CD4-positive, alpha-beta T cell treated with Interleukin-15 for 1 hour (primary cell): ENCODE data around the gene CENPK.
A peak's percentile ranks its signal among the peaks of the same experiment; 100 is the strongest.
"Not testable (repeated sequence)": the region's sequence is repeated elsewhere in the genome, so short reads cannot be mapped to it uniquely, and the experiment has no call there.

Experiments used
- DNase-seq: peaks from one replicate; pipeline ENCODE4 v3.0.0-alpha.2; 2020

CENPK gene

GRCh38 chr5:65562731-65563701 lies at the start of gene CENPK, which contains the start of gene PPWD1:
CENPK (minus strand) TSS chr5:65563168; CDS start chr5:65554907, 8,261 bp downstream.
PPWD1 (plus strand) TSS chr5:65563296; CDS start chr5:65563311, 15 bp downstream.
- DNase-seq, result peak; percentile 94

- no peak for DNase-seq
These were observed 49.4 kb upstream of the CENPK start for GRCh38 chr5:65612298-65612907.

GRCh38 chr5:65611524-65611923 lies 48.6 kb upstream of the CENPK start:
- no peak for DNase-seq

- not testable (repeated sequence) for DNase-seq
These were observed 38.8 kb upstream of the CENPK start for GRCh38 chr5:65601761-65602160.

DNA sequence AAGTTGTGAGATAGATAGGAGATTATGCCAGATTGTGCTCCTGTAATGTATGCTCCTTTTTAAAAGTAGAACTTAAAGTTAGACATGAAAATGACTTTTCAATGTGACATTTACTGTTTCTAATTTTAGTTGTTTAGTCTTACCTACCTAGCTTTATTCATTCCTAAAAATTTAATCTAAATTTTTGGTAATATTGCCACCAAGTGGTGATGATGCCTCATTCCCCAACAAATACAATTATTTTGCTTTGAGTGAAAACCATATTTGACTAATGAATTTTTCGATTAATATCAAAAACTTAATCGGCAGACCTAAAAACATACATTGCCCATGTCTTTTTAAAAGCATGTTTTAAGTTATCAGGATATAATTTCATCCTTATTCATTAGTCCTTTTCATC lies 25.7 kb upstream of the CENPK start:
- DNase-seq, result no peak

GRCh38 chr5:65577141-65577540 lies 14.2 kb upstream of the CENPK start:
- no peak for DNase-seq

DNA sequence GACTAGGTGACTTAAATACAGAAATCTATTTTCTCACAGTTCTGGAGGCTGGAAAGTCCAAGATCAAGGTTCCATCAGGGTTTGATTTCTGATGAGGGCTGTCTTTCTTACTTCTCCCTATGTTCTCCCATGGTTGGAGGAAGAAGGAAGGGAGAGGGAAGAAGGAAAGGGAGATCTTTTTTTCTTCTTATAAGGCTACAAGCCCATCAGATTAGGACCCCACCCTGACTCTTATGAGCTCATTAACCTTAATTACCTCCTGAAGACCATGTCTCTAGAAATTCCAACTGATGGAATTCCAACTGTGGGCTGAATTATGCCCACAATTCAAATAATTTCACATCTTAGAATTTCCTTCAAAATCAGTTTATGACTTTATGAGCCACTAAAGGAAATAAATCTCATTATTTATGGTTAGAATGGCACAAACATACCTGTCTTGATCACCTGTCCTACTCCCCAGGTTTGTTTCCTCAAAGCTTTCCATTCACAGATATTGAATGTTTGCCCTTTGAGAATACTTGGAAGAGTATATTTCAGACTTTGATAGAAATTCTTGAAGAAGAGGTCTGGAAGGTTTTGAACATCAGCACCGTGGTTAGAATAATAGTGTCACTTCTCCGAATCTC lies 7.7 kb upstream of the CENPK start:
- no peak for DNase-seq

GRCh38 chr5:65566505-65566904 lies 3.5 kb upstream of the CENPK start:
- DNase-seq, result no peak

DNA sequence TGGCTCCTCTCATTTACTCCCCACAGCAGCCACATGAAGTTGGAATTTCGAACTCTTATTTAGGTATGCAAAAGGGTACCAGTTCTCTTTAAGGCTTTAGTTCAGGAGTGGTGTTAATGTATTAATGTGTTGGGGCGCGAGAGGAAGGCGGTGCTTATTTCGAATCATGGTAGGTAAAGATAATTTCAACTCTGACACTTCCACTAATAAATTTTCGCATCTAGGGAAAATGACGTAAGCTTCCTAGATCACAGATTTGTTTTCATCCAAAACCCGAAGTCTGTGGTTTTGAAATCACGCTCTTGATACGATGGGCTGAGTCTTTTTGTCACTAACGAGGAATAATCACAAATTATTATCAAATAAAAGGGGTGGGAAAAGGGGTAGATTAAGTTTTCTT lies 809 bp upstream of the CENPK start:
- DNase-seq, result no peak

DNA sequence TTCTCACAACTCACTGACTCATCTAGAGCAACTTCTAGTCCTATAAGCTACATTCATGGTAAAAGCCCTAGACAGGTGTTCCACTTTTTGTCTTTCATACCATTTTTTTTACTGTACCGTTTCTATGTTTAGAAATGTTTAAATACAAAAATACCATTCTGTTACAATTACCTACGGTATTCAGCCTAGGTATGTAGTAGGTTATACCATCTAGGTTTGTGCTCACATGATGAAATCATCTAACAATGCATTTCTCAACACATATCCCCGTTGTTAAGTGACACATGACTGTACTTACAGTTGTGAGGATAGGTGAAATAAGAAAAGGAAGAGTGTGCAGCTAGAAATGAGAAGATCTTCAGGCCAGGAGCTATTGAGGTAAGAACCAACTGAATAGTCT lies 6.2 kb downstream of the CENPK start:
- DNase-seq, result no peak

DNA sequence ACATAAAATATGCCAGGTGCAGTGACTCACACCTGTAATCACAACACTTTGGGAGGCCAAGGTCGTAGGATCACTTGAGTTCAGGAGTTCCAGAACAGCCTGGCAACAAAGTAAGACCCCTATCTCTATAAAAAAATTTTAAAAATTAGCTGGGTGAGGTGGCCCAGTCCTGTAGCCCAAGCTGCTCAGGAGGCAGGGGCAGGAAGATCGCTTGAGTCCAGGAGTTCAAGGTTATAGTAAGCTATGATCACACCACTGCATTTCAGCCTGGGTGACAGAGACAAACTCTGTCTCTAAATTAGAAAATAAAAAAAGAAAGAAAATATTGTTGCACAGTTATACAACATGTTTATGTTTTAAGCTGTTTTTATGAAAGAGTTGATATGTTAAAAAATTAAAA lies 6.8 kb downstream of the CENPK start:
- DNase-seq, result no peak

- no peak for DNase-seq
These were observed 7.7 kb downstream of the CENPK start for GRCh38 chr5:65555287-65555686.

DNA sequence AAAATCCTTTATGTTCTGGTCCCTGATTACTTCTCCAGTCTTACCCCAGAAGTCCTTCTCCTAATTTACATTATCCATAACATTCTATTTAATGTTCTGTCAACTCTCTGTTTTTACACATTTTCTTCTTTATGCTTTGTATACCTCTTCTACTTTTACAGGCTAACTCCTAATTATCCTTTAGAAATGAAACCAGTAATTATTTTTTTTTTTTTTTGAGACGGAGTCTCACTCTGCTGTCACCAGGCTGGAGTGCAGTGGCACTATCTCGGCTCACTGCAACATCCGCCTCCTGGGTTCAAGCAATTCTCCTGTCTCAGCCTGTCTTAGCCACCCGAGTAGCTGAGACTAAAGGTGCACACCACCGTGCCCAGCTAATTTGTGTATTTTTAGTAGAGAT lies 9.0 kb downstream of the CENPK start:
- no peak for DNase-seq

DNA sequence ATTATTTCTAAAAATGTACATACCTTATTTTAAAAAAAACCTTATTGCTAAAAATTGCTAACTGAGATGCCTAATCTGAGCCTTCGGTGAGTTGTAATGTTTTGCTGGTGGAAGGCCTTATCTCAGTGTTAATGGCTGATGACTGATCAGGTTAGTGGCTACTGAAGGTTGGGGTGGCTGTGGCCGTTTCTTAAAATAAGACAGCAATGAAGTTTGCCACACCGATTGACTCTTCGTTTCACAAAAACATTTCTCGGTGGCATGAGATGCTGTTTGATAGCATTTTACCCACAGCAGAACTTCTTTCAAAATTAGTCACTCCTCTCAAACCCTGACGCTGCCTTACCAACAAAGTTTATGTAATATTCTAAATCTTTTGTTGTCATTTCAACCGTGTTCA lies 14.7 kb downstream of the CENPK start:
- DNase-seq, result no peak

DNA sequence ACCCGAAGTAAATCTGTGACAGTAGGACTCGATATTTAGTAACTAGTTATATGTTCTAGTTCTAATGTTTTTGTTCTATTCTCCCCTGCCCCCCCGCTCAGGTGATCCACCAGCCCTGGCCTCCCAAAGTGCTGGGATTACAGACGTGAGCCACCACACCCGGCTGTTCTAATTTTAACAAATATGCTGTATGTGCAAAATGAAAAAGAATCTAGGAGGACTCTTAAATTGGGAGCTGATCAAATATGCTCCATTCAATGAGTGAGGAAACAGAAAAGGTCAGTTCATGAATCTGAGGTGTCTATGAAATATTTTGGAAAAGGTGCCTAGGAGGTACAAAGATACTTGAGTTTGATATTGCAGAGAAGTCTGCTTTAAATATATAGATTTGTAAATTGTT lies 16.8 kb downstream of the CENPK start:
- DNase-seq, result no peak

GRCh38 chr5:65544473-65544872 lies 18.5 kb downstream of the CENPK start:
- no peak for DNase-seq

GRCh38 chr5:65539827-65540226 lies 23.1 kb downstream of the CENPK start:
- DNase-seq, result no peak

DNA sequence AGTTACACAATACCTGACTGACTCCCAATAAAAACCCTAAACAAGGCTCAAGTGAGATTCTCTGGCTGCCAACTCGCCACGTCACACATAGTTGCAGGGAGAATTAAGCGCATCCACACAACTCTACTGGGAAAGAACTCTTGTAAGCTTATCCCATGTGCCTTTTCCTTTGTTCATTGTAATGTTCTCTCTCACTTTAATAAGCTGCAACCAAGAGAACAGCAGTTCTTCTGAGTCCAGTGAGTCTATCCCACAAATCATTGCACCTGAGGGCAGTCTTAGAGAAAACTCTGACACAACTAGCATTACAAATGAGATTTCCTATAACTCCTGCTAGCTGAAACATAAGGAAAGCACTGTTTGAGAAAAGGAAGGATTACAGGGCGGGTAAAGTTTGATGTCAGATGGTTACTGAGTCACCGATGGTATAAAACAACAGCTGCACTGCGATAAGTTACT lies 27.4 kb downstream of the CENPK start:
- no peak for DNase-seq

- DNase-seq, result no peak
These were observed 32.1 kb downstream of the CENPK start for GRCh38 chr5:65530904-65531303.

DNA sequence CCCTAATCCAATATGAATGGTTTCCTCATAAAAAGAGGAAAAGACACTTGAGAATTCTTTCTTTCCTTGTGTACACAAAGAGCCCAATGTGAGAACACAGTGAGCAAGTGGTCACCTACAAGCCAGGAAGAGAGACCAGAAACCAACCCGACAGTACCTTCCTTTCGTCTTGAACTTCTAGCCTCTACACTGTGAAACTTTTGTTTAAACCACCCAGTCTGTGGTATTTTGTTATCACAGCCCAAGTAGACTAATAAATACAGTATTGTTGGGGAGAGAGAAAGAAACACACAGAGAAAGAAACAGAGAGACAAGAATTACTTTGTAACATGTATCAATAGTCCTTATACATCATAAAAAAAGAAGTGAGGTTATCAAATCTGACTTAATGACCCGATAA lies 37.2 kb downstream of the CENPK start:
- no peak for DNase-seq

DNA sequence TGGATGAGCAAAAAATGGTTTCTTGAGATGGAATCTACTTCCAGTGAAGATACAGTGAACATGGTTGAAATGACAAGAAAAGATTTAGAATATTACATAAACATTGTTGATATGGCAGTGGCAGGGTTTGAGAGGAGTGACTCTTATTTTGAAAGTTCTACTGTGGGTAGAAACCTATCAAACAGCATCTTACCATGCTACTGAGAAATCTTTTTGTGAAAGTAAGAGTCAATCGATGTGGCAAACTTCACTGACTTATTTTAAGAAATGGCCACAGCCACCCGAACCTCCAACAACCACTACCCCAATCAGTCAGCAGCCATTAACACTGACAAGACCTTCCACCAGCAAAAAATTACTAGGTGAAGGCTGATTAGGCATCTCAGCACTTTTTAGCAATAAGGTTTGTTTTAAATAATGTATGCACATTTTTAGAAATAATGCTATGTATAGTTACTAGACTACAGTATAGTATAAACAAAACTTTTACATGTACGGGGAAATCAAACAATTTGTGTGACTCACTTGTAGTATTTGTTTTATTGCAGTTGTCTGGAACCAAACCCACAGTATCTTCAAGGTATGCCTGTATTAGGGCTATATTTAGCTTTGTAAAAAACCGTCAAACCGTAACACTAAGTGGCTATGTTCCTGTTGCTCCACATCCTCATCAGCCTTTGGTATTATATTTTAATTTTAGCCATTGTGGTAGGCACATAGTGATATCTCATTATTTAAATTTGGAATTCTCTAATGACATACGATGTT lies 50.6 kb downstream of the CENPK start:
- no peak for DNase-seq

DNA sequence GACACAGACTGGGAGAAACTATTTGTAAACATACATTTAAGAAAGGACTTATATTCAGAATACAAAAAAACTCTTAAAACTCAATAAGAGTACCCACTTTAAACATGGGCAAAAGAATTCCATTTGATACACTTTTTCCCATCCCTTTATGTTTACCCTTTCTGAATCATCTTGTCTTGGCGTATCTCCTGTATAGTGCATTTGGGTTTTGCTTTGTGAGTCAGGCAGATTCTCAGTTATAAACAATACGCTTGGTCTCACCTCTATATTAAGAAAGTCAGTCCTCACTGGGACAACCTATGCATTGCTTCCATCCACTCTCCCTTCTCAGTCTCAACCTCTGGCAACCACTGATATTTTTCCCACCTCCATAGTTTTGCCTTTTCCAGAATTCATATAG lies 54.0 kb downstream of the CENPK start:
- DNase-seq, result no peak

DNA sequence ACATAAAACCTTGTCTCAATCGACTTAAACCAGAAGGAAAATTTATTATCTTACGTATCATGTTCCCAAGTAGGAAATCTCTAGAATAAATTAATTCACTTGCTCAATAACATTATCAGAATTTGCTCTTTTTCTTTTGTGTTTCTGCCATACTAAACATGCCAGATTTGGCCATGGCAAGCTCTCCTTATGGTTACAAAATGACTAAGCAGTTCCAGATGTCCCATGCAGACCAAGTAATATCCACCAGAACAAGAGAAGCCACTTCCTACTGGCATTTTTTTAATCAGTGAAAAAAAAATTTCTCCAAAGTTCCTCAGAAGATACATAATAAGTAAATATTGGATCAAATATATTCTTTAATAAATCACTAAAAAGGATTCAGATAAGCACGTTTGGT lies 56.0 kb downstream of the CENPK start:
- DNase-seq, result no peak
